Body of pancreas (tissue), 4 donors: Measurements from ENCODE around the gene MAPT.

Source experiments
- POLR2A ChIP-seq, 3 donors: fragments of 450-650 bp; IDR thresholded peaks; one replicate each; pipeline ENCODE4 v1.6.1; 2016; ENCODE audit warnings: antibody characterized with exemption in 3 of 3, mild to moderate bottlenecking in 2 of 3
- TF ChIP-seq, protein P1 (sequence below), 7 experiments: fragments of 450-650 bp in 4 of 7; fragments of 200-600 bp in 3 of 7; sonication (generic) in 3 of 7; IDR thresholded peaks; one replicate each; pipeline ENCODE4 v1.5.1; 2016 to 2019; ENCODE audit warnings: antibody characterized with exemption in 7 of 7

DNA sequence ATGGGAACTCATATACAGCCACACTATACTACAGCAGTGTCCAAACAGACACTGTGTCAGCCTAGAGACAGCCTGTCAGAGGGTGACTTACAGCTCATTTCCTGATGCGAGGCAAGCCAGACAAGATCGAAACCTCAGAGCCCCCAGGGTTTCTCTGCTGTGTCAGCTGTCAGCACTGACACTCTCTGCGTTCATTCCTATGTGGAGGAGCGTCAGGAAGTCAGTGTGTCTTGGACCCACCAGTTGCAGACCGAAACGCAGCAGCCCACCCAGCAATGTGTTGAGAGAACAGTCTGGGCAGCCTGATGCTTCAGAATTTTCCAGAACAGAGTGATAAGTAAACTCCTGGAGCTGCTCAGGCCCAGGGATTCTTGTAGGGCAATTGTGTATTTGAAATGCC is 20.6 kb upstream of the MAPT start:
- TF ChIP-seq, protein P1, sequence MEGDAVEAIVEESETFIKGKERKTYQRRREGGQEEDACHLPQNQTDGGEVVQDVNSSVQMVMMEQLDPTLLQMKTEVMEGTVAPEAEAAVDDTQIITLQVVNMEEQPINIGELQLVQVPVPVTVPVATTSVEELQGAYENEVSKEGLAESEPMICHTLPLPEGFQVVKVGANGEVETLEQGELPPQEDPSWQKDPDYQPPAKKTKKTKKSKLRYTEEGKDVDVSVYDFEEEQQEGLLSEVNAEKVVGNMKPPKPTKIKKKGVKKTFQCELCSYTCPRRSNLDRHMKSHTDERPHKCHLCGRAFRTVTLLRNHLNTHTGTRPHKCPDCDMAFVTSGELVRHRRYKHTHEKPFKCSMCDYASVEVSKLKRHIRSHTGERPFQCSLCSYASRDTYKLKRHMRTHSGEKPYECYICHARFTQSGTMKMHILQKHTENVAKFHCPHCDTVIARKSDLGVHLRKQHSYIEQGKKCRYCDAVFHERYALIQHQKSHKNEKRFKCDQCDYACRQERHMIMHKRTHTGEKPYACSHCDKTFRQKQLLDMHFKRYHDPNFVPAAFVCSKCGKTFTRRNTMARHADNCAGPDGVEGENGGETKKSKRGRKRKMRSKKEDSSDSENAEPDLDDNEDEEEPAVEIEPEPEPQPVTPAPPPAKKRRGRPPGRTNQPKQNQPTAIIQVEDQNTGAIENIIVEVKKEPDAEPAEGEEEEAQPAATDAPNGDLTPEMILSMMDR (IDR thresholded peaks at IDR 0.05) = no peak
- no peak for TF ChIP-seq POLR2A (IDR thresholded peaks at IDR 0.05)
